ENCODE data around the gene GNGT2. TPM values are rescaled to one million over a fixed set of nuclear protein-coding genes. Genes with fewer than 3 reads are reported as not detected.

Gene GNGT2
- total RNA-seq, 3 donors from 2014 or later = 0.48 to 0.66 TPM; not detected in 1

DNA sequence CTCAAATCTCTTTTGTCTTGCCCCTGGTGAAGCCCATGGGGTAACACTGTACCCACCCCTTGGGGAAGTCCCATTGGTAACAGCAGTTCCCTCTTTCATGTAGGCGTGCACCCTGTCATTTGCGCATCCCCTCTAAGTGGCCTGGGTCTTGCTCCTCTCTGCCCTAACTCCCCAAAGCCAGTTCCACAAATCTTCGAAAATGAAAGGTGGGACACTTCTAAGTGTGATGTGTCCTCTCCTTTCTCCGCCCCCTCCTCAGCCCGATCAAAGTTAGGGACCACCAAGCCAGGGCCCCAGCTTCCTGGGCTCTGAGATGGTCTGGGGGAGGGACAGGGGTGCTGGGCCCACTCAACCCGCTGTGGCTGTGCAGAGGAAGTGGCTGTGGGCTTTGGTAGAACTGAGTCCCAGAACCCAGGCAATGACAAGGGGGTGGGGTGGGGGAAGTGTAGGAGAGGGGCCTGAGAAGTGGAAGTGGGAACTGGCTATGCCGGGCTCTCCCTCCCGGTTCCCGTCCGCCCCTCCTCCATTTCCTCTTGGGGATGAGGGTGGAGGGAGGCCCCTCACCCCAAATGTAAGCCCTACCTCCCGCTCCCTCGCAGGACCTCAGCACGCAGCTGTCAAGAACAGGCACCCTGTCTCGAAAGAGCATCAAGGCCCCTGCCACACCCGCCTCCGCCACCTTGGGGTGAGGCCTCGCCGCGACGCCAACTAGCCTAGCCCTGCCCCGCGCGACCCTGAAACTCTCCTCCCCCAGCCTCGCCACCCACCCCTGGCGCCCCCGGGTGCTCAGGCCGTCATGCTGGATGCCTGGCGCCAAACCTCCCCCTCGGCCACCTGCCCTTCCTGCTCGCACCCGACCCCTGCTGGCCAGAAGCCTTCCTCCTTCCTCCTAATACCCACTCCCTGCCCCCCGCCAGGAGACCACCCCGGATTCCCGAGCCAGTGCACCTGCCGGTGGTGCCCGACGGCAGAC lies 8.9 kb upstream of the GNGT2 start:
- TF ChIP-seq, protein P1, sequence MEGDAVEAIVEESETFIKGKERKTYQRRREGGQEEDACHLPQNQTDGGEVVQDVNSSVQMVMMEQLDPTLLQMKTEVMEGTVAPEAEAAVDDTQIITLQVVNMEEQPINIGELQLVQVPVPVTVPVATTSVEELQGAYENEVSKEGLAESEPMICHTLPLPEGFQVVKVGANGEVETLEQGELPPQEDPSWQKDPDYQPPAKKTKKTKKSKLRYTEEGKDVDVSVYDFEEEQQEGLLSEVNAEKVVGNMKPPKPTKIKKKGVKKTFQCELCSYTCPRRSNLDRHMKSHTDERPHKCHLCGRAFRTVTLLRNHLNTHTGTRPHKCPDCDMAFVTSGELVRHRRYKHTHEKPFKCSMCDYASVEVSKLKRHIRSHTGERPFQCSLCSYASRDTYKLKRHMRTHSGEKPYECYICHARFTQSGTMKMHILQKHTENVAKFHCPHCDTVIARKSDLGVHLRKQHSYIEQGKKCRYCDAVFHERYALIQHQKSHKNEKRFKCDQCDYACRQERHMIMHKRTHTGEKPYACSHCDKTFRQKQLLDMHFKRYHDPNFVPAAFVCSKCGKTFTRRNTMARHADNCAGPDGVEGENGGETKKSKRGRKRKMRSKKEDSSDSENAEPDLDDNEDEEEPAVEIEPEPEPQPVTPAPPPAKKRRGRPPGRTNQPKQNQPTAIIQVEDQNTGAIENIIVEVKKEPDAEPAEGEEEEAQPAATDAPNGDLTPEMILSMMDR (IDR thresholded peaks at IDR 0.05) = no peak
- TF ChIP-seq POLR2A (IDR thresholded peaks at IDR 0.05) (no peak), POLR2AphosphoS5 (IDR thresholded peaks at IDR 0.05) (no peak)
- H3K4me3 ChIP-seq = peak overlapping the region in 1 of 3 donors; percentile 7
- H3K27ac ChIP-seq = no peak overlapping the region
- intact Hi-C loops (cut with DNase I; ENCODE audit: low total_unique reads) = loop anchor here (5.0 kb wide), 1 partner anchor 328 kb away; no protein-coding TSS in a partner anchor
- no peaks in the 10 kb centered on the region for H3K9me3 ChIP-seq
- H3K4me1 ChIP-seq = peaks cover 0 to 8% of the 10 kb centered on the region in 2 donors
- H3K36me3 ChIP-seq = no peaks in the 10 kb centered on the region
- no peak for DNase-seq (ENCODE audit: low spot score in 2 of 2)
- peaks cover 4 to 40% of the 10 kb centered on the region in 2 donors for H3K27me3 ChIP-seq

DNA sequence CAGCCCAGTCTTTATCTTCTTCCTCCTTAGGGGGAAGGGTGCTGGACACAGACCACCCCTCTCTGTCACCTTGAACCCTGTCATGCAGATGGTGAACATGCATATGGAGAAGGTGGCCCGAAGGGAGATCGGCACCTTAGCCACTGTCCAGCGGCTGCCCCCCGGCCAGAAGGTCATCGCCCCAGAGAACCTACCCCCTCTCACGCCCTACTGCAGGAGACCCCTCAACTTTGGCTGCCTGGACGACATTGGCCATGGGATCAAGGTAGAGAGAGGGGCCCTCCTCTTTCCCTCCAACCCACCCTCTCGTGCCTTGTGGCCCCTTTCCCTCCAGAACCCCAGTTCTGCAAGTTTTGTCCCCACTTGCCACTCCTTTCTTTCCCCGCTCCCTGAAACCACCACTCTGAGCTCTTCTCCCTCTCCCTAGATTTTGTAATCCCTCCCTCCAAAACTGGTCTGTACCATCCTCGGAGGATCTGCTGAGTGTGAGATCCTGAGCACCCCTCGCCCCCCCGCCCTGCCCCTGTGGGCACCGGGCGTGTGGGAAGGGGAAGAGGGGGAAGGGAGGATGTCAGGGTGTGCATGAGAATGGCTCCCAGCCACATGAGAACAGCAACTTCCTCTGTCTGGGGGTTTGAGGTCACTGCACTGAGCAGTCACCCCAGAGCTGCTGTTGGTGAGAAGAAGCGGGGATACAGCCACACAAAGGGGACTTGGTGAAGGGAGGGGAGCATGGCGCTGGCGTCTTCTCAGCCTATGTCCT lies 7.5 kb upstream of the GNGT2 start:
- Histone ChIP-seq H3K9me3 (no peaks in the 10 kb centered on the region), H3K4me3 (no peak overlapping the region), H3K36me3 (no peaks in the 10 kb centered on the region), H3K27me3 (peaks cover 3 to 26% of the 10 kb centered on the region in 2 donors), H3K27ac (peak overlapping the region in 1 of 2 donors; percentile 25), H3K4me1 (no peaks in the 10 kb centered on the region)
- intact Hi-C loops (cut with DNase I; ENCODE audit: low total_unique reads) = loop anchor here (5.0 kb wide), 1 partner anchor 329 kb away; no protein-coding TSS in a partner anchor
- TF ChIP-seq POLR2A (IDR thresholded peaks at IDR 0.05) = no peak
- peak in 2 of 3 donors; percentile 35 to 64 for TF ChIP-seq POLR2AphosphoS5 (IDR thresholded peaks at IDR 0.05)
- no peak for DNase-seq (ENCODE audit: low spot score in 2 of 2)

DNA sequence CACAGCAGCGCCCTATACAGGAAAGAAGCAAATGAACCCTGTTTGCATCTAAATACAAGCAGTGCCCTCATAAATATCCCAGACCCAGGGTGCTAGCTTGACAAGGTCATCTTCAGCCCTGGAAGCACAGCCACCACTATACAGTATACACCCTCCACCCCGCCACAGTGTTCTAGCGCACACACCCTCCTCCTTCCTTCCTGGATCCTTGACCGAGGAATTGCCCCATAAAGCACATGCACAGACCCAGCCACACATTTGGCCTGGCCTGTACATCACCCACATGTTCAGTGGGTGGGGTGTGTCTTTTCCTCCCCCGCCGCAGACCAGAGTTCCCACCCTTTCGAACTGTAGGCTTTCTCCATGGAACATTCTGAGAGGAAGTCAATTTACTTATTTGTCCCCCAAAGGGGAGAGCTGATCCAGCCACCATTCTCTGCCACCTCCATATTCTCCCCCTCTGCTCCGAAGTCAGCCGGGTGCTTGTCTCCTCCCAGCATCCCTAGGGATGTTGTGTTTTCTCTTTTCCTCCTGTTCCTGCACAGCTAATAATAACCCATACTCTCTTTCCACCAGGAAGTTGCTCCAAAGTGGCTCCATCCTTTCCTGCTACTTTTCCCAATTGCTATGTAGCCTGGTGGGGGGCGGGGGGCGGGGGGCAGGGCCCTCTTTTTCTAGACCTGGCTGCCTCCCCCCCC lies 6.7 kb upstream of the GNGT2 start:
- peak; percentile 48 to 66 (median 55) for TF ChIP-seq POLR2AphosphoS5 (IDR thresholded peaks at IDR 0.05)
- TF ChIP-seq, protein P1 (IDR thresholded peaks at IDR 0.05) = no peak
- Histone ChIP-seq H3K4me3 (no peak overlapping the region), H3K27me3 (peaks cover 3 to 20% of the 10 kb centered on the region in 2 donors), H3K27ac (peak overlapping the region in 1 of 2 donors; percentile 52), H3K4me1 (no peaks in the 10 kb centered on the region), H3K36me3 (no peaks in the 10 kb centered on the region), H3K9me3 (no peaks in the 10 kb centered on the region)
- intact Hi-C loops (cut with DNase I; ENCODE audit: low total_unique reads) = loop anchor here (5.0 kb wide), 1 partner anchor 330 kb away; no protein-coding TSS in a partner anchor
- DNase-seq (ENCODE audit: low spot score in 2 of 2) = no peak

DNA sequence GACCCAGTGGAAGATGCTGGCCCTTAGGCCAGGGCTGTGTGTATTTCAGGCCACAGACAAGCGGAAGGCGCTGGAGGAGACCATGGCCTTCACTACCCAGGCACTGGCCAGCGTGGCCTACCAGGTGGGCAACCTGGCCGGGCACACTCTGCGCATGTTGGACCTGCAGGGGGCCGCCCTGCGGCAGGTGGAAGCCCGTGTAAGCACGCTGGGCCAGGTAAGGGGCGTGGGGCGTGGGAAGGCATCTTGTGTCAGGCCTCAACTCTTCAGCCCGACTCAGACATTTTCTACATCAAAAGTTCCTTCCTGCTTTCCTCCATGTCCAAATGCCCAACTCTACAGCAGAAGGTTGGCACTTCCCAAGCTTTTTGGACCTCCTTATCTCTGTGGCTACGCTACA lies 6.1 kb upstream of the GNGT2 start:
- DNase-seq (ENCODE audit: low spot score in 2 of 2) = no peak
- Histone ChIP-seq H3K27me3 (peaks cover 3 to 20% of the 10 kb centered on the region in 2 donors), H3K4me1 (no peaks in the 10 kb centered on the region), H3K4me3 (no peak overlapping the region), H3K9me3 (no peaks in the 10 kb centered on the region), H3K27ac (peak overlapping the region in 1 of 2 donors; percentile 52), H3K36me3 (no peaks in the 10 kb centered on the region)
- intact Hi-C loops (cut with DNase I; ENCODE audit: low total_unique reads) = loop anchor here (5.0 kb wide), 1 partner anchor 331 kb away; no protein-coding TSS in a partner anchor
- TF ChIP-seq POLR2A (IDR thresholded peaks at IDR 0.05) (no peak), POLR2AphosphoS5 (IDR thresholded peaks at IDR 0.05) (no peak)
- TF ChIP-seq, protein P1 (IDR thresholded peaks at IDR 0.05) = no peak
